Psoas muscle (tissue), 8 donors: ENCODE data around the gene UQCC5. TPM values are rescaled to one million over a fixed set of nuclear protein-coding genes. Genes with fewer than 3 reads are reported as not detected.

Source experiments
- ATAC-seq, 4 donors: fragments of 200-7000 bp; cut with Tn5 transposase; one replicate each; pipeline ENCODE4 v1.9.1; 2020; ENCODE audit warnings: moderate library complexity in 3 of 4, mild to moderate bottlenecking in 2 of 4
- DNase-seq, 2 donors: peaks; one replicate each; pipeline ENCODE4 v3.0.0-alpha.2; 2020
- H3K27ac ChIP-seq: fragments of 200-600 bp; one replicate; pipeline ENCODE4 v1.8.0; 2022
- H3K27me3 ChIP-seq, 3 donors: fragments of 200-600 bp in 1 of 3; one replicate each; pipeline versions ENCODE4 v1.6.1 to v1.8.0; 2013 to 2022; ENCODE audit warnings: low read length in 2 of 3, mild to moderate bottlenecking in 2 of 3, moderate library complexity in 1 of 3; ENCODE audit not compliant: insufficient read depth in 3 of 3
- H3K36me3 ChIP-seq, 2 donors: fragments of 200-600 bp in 1 of 2; one replicate each; pipeline versions ENCODE4 v1.6.1 to v1.8.0; 2013 to 2022; ENCODE audit warnings: low read depth in 1 of 2, mild to moderate bottlenecking in 1 of 2, moderate library complexity in 1 of 2; ENCODE audit not compliant: insufficient read depth in 1 of 2
- H3K4me1 ChIP-seq: fragments of 200-600 bp; one replicate; pipeline ENCODE4 v1.8.0; 2022
- H3K4me3 ChIP-seq: fragments of 200-600 bp; one replicate; pipeline ENCODE4 v1.8.0; 2022; ENCODE audit warnings: mild to moderate bottlenecking
- H3K9me3 ChIP-seq: fragments of 200-600 bp; one replicate; pipeline ENCODE4 v1.8.0; 2022
- WGBS, 3 donors: extraction: QIAGEN DNeasy Blood & Tissue Kit; methylation state at CpG; one replicate each; pipeline versions ENCODE4 v1.1.6 to v1.1.7; 2013; 5-methylcytosine and 5-hydroxymethylcytosine counted together
- intact Hi-C, 2 donors: fragments of 100-400 bp; cut with DNase I; formaldehyde crosslinking; loops; one replicate each; pipeline versions ENCODE4 v1.11.0 to v1.14.2; 2022
- polyA plus RNA-seq, 3 donors: library from polyadenylated mRNA; stranded (reverse); fragments of 200-250 nt; gene quantifications; one replicate each; pipeline ENCODE4 v1.2.3, GENCODE V29; 2013
- total RNA-seq, 4 donors: library from RNA; stranded (reverse); fragmentation: NEBNext Ultra II Directional in 2 of 4; extraction: Animal tissue kit (Norgen Biotek cat#: 25700) in 2 of 4; gene quantifications; one replicate each; pipeline versions ENCODE4 v1.2.1 to v1.2.4, GENCODE V29; 2021 to 2023
- TF ChIP-seq, protein P1 (sequence below): fragments of 200-600 bp; IDR thresholded peaks from one replicate; pipeline ENCODE4 v1.8.0; 2022; ENCODE audit warnings: antibody characterized with exemption
- donor health status: healthy with polysubstance abuse.
- donor health status: DM: no; HTN: no; CAD: no; lungs with moderate emphysema.
- donor health status: Bipolar disorder and iron deficiency.
- donor health status: healthy.
- donor health status: DM: yes; HTN: yes; CAD: no.
- donor health status: DM: no; HTN: no; CAD: no.
- donor health status: DM: no; HTN: no; CAD: no.
- donor health status: DM: yes; HTN: yes; CAD: no.

The UQCC5 gene
- total and polyA plus RNA-seq, 7 donors = 29.5 to 95.4 (median 32.7) TPM

DNA sequence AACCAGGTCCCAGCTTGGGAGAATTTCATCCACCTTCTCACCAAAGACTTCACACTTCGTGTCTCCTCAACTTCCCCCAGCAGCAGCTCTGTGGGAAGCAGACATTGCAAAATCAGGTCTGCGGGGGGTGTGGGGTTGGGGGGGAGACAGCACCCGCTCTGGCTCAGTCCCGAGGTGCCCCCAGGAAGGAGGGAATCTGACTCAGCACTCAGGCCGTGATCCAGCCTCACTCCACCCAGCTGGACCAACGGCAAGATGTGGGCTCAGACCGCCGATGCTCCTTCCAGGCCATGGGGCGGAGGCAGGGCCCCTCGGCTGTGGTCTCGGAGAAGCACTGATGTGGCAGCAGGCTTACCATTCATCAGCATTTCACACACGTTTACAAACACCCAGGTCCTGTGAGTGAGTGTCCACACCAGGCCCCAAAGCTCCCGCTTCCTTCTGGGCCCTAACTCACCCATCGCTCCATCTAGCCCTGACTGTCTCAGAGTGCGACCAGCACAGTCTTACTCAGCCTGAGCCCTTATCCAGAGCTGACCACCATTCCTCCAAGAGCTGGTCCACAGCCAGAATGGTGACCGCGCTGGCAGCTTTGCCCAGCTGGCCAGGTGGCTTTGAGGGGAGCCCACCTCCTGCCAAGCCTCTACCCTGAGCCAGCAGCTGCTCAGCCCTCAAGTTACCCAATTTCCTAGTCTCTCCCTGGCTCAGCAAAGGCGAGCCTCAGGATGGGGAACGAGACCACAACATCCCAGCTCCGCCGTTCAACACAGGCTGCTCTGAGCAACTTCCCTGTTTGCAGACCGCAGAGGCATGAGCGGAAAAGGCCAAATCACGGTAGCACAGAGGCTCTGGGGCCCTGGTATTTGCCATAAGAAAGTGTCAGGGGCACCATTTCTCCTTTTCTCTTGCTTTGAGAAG, 38.0 kb upstream of the UQCC5 start:
- WGBS, 3 donors = 66 to 69% (median 66%) methylated on average over 24 of the region's 24 CpGs

DNA sequence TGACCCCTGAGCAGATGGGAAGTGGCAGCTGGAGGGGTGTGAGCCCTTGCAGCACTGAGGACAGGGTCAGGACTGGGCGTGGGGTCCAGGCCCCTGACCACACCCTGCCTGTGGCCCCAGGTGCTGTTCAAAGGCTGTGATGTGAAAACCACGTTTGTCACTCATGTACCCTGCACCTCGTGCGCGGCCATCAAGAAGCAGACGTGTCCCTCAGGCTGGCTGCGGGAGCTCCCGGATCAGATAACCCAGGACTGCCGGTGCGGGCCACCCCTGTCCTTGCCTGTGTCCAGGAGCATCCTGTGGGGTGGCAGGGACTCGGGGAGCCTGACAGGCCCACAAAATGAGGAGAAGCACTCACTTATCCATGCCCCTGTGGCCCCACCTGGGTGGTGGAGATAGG, 35.4 kb upstream of the UQCC5 start:
- no peak for ATAC-seq
- intact Hi-C loops = no loop called here
- Histone ChIP-seq H3K36me3 (no peaks in the 10 kb centered on the region), H3K27me3 (no peaks in the 10 kb centered on the region), H3K9me3 (no peaks in the 10 kb centered on the region), H3K4me3 (no peak overlapping the region), H3K27ac (no peak overlapping the region), H3K4me1 (no peaks in the 10 kb centered on the region)
- TF ChIP-seq, protein P1, sequence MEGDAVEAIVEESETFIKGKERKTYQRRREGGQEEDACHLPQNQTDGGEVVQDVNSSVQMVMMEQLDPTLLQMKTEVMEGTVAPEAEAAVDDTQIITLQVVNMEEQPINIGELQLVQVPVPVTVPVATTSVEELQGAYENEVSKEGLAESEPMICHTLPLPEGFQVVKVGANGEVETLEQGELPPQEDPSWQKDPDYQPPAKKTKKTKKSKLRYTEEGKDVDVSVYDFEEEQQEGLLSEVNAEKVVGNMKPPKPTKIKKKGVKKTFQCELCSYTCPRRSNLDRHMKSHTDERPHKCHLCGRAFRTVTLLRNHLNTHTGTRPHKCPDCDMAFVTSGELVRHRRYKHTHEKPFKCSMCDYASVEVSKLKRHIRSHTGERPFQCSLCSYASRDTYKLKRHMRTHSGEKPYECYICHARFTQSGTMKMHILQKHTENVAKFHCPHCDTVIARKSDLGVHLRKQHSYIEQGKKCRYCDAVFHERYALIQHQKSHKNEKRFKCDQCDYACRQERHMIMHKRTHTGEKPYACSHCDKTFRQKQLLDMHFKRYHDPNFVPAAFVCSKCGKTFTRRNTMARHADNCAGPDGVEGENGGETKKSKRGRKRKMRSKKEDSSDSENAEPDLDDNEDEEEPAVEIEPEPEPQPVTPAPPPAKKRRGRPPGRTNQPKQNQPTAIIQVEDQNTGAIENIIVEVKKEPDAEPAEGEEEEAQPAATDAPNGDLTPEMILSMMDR = no peak
- 84 to 88% (median 86%) methylated on average over 11 of the region's 11 CpGs for WGBS, 3 donors
- DNase-seq = no peak

More for the DNA sequence above, 38.0 kb upstream of the UQCC5 start:
- no peaks in the 10 kb centered on the region for H3K9me3 ChIP-seq
- TF ChIP-seq, protein P1 = no peak
- DNase-seq = peak; percentile 69 to 73
- peak in 1 of 4 donors; percentile 18 for ATAC-seq
- no peaks in the 10 kb centered on the region for H3K27me3 ChIP-seq
- H3K4me1 ChIP-seq = peaks cover 4% of the 10 kb centered on the region
- H3K27ac ChIP-seq = no peak overlapping the region
- no peak overlapping the region for H3K4me3 ChIP-seq
- H3K36me3 ChIP-seq = peaks cover 0 to under 1% of the 10 kb centered on the region in 2 donors
- intact Hi-C loops = loop anchor here in 1 of 2 donors (5.0 kb wide), 1 partner anchor 34 kb away; the partner anchor contains the start of gene NT5DC2

DNA sequence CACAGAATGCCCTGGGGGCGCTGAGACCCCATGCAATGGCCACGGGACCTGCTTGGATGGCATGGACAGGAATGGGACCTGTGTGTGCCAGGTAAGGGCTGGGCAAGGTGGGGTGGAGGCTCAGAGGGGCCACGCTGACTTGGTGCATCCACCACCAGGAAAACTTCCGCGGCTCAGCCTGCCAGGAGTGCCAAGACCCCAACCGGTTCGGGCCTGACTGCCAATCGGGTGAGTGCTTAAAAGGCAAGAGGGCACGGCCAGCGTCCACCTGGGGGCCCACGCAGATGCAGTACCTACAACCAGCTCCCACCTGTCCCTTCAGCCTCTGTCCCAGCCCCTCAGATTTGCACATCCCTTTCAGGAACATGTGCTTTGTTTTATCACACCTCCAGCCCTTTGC, 34.4 kb upstream of the UQCC5 start:
- Histone ChIP-seq H3K4me1 (no peaks in the 10 kb centered on the region), H3K9me3 (no peaks in the 10 kb centered on the region), H3K27me3 (no peaks in the 10 kb centered on the region), H3K36me3 (no peaks in the 10 kb centered on the region), H3K27ac (no peak overlapping the region), H3K4me3 (no peak overlapping the region)
- no peak for DNase-seq
- no peak for ATAC-seq
- intact Hi-C loops = no loop called here
- TF ChIP-seq, protein P1 = no peak
- 85 to 87% (median 86%) methylated on average over 11 of the region's 11 CpGs for WGBS, 3 donors

GRCh38 chr3:52502808-52503350, 33.5 kb upstream of the UQCC5 start:
- Histone ChIP-seq H3K4me1 (no peaks in the 10 kb centered on the region), H3K27ac (no peak overlapping the region), H3K9me3 (no peaks in the 10 kb centered on the region), H3K36me3 (no peaks in the 10 kb centered on the region), H3K4me3 (no peak overlapping the region), H3K27me3 (no peaks in the 10 kb centered on the region)
- DNase-seq (no peak), ATAC-seq (no peak)
- WGBS, 3 donors = 94 to 97% (median 94%) methylated on average over 11 of the region's 11 CpGs
- TF ChIP-seq, protein P1 = no peak
- intact Hi-C loops = no loop called here
